Neural progenitor cell (in vitro differentiated cells): ENCODE data around the gene FCAMR.

Experiments
- CTCF ChIP-seq: fragments of 200-600 bp; sonication (generic); IDR thresholded peaks from 2 replicates; pipeline ENCODE4 v1.5.1; 2017; ENCODE audit warnings: antibody characterized with exemption, mild to moderate bottlenecking
- EZH2 ChIP-seq: fragments of 200-600 bp; sonication (generic); IDR thresholded peaks from 2 replicates; pipeline ENCODE4 v1.6.1; 2017; ENCODE audit warnings: antibody characterized with exemption, mild to moderate bottlenecking, moderate library complexity
- EZH2phosphoT487 ChIP-seq: fragments of 200-600 bp; sonication (generic); IDR thresholded peaks from 2 replicates; pipeline ENCODE4 v1.6.1; 2017; ENCODE audit warnings: antibody characterized with exemption

- TF ChIP-seq CTCF = no peak
- no peak for TF ChIP-seq EZH2phosphoT487
- no peak for TF ChIP-seq EZH2
These were observed 48.4 kb downstream of the FCAMR start, which contains the start of gene FCMR for GRCh38 chr1:206921772-206922265.
